Measurements from ENCODE around the gene MVK.

- TF ChIP-seq POLR2A (IDR thresholded peaks at IDR 0.05) = no peak
- no peak for TF ChIP-seq CTCF (IDR thresholded peaks at IDR 0.05)
These were observed 58.2 kb downstream of the MVK start for GRCh38 chr12:109631751-109632150.

Measured in body of pancreas (tissue), 4 donors.